DND-41 (cell line): ENCODE measurements around the gene ALKAL2.

Experiments
- ATAC-seq: fragments of 200-7000 bp; cut with Tn5 transposase; 3 replicates; pipeline ENCODE4 v1.9.1; 2021; ENCODE audit warnings: low read depth; ENCODE audit not compliant: insufficient read depth
- DNase-seq: peaks from one replicate; pipeline ENCODE4 v3.0.0-alpha.2; 2020
- H2AFZ ChIP-seq: 2 replicates; pipeline ENCODE4 v1.6.0; 2012; ENCODE audit warnings: low read depth, low read length
- H3K27ac ChIP-seq: 2 replicates; pipeline ENCODE4 v1.5.1; 2012; ENCODE audit warnings: low read length, inconsistent platforms
- H3K27me3 ChIP-seq: fragments of 200-600 bp; sonication (generic); 2 replicates; pipeline ENCODE4 v1.6.0; 2012; ENCODE audit warnings: low read length, mild to moderate bottlenecking, inconsistent platforms; ENCODE audit not compliant: insufficient read depth, poor library complexity
- H3K36me3 ChIP-seq: 2 replicates; pipeline ENCODE4 v1.5.1; 2012; ENCODE audit warnings: low read length, inconsistent platforms; ENCODE audit not compliant: insufficient read depth
- H3K4me1 ChIP-seq: 2 replicates; pipeline ENCODE4 v1.5.1; 2012; ENCODE audit warnings: mild to moderate bottlenecking, low read length; ENCODE audit not compliant: insufficient read depth
- H3K4me2 ChIP-seq: 2 replicates; pipeline ENCODE4 v1.6.0; 2012; ENCODE audit warnings: mild to moderate bottlenecking, moderate library complexity, low read length, inconsistent platforms; ENCODE audit not compliant: insufficient read depth
- H3K4me3 ChIP-seq, 2 experiments: fragments of 200-600 bp in 1 of 2; shearing (Covaris generic) in 1 of 2; 2 replicates each; pipeline ENCODE4 v1.5.1; 2012 to 2016; ENCODE audit warnings: inconsistent platforms in 2 of 2, low read length in 2 of 2, mild to moderate bottlenecking in 2 of 2, low read depth in 1 of 2, moderate library complexity in 1 of 2
- H3K79me2 ChIP-seq: 2 replicates; pipeline ENCODE4 v1.6.0; 2012; ENCODE audit warnings: low read length, inconsistent platforms; ENCODE audit not compliant: insufficient read depth
- H3K9ac ChIP-seq: 2 replicates; pipeline ENCODE4 v1.6.0; 2012; ENCODE audit warnings: low read depth, mild to moderate bottlenecking, inconsistent platforms, low read length, moderate library complexity
- H3K9me3 ChIP-seq: 2 replicates; pipeline ENCODE4 v1.5.1; 2012; ENCODE audit warnings: low read length, moderate library complexity, mild to moderate bottlenecking, inconsistent platforms; ENCODE audit not compliant: insufficient read depth, severe bottlenecking
- H4K20me1 ChIP-seq: 2 replicates; pipeline ENCODE4 v1.6.0; 2012; ENCODE audit warnings: low read length; ENCODE audit not compliant: insufficient read depth
- EZH2 ChIP-seq: IDR thresholded peaks from 3 replicates; pipeline ENCODE4 v1.6.1; 2012; ENCODE audit warnings: borderline replicate concordance, low read depth, mild to moderate bottlenecking, moderate library complexity, low read length, inconsistent platforms; ENCODE audit not compliant: severe bottlenecking
- TF ChIP-seq, protein P1 (sequence below): IDR thresholded peaks from 2 replicates; pipeline ENCODE4 v1.5.1; 2012; ENCODE audit warnings: borderline replicate concordance, low read length, moderate library complexity, mild to moderate bottlenecking; ENCODE audit not compliant: poor library complexity, severe bottlenecking; ENCODE audit errors: extremely low read depth

The ALKAL2 gene

DNA sequence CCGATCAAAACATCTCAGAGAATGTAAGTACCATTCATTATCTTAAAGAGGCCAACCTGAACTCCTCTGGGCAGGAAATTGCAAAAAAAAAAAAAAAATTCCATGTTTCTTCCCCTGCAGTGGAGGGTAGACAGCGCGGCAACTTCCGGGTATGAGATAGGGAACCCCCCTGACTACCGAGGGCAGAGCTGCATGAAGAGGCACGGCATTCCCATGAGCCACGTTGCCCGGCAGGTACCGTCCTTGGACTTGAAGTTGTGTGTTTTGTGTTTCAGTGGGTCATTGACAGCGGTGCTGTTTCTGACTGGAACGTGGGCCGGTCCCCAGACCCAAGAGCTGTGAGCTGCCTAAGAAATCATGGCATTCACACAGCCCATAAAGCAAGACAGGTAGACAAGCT is 16.0 kb downstream of the ALKAL2 start:
- Histone ChIP-seq H3K9ac (no peak overlapping the region), H4K20me1 (peaks cover 82% of the 10 kb centered on the region), H2AFZ (no peak overlapping the region), H3K79me2 (peaks cover 99% of the 10 kb centered on the region), H3K27me3 (no peaks in the 10 kb centered on the region), H3K9me3 (no peaks in the 10 kb centered on the region), H3K27ac (no peak overlapping the region), H3K4me2 (no peak overlapping the region; the same call in 1 of the 2 replicates), H3K36me3 (peaks cover 68% of the 10 kb centered on the region), H3K4me3 (no peak overlapping the region), H3K4me1 (peaks cover 19% of the 10 kb centered on the region)
- DNase-seq: no peak
- TF ChIP-seq, protein P1, sequence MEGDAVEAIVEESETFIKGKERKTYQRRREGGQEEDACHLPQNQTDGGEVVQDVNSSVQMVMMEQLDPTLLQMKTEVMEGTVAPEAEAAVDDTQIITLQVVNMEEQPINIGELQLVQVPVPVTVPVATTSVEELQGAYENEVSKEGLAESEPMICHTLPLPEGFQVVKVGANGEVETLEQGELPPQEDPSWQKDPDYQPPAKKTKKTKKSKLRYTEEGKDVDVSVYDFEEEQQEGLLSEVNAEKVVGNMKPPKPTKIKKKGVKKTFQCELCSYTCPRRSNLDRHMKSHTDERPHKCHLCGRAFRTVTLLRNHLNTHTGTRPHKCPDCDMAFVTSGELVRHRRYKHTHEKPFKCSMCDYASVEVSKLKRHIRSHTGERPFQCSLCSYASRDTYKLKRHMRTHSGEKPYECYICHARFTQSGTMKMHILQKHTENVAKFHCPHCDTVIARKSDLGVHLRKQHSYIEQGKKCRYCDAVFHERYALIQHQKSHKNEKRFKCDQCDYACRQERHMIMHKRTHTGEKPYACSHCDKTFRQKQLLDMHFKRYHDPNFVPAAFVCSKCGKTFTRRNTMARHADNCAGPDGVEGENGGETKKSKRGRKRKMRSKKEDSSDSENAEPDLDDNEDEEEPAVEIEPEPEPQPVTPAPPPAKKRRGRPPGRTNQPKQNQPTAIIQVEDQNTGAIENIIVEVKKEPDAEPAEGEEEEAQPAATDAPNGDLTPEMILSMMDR: no peak
- TF ChIP-seq EZH2: no peak
- ATAC-seq: no peak

DNA sequence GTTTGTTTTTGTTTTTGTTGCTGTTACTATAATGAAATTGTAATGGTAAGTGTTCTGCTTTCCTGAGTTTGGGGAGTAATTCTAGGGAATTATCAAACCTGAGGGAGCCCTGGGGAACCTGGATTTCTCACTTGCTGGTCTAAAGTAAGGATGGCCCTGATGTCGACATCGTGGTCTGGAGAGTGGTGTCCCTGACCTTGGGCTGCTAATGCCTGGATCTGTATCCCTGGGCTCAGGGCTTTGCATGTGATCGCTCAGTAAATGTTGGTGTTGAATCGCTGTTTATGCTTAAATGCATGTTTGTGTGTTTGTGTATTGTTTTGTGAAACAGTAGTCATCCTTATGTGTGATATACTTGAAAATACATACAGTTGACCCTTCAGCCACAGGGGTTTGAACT is 17.0 kb downstream of the ALKAL2 start:
- ATAC-seq (no peak), DNase-seq (no peak)
- Histone ChIP-seq H3K9me3 (no peaks in the 10 kb centered on the region), H3K36me3 (peaks cover 63% of the 10 kb centered on the region), H2AFZ (no peak overlapping the region), H4K20me1 (peaks cover 86% of the 10 kb centered on the region), H3K27ac (no peak overlapping the region), H3K27me3 (no peaks in the 10 kb centered on the region), H3K9ac (no peak overlapping the region), H3K4me3 (no peak overlapping the region), H3K79me2 (peaks cover 100% of the 10 kb centered on the region), H3K4me2 (peak overlapping the region; percentile 16; the same call in 1 of the 2 replicates), H3K4me1 (peaks cover 29% of the 10 kb centered on the region)
- TF ChIP-seq, protein P1: no peak
- no peak for TF ChIP-seq EZH2

DNA sequence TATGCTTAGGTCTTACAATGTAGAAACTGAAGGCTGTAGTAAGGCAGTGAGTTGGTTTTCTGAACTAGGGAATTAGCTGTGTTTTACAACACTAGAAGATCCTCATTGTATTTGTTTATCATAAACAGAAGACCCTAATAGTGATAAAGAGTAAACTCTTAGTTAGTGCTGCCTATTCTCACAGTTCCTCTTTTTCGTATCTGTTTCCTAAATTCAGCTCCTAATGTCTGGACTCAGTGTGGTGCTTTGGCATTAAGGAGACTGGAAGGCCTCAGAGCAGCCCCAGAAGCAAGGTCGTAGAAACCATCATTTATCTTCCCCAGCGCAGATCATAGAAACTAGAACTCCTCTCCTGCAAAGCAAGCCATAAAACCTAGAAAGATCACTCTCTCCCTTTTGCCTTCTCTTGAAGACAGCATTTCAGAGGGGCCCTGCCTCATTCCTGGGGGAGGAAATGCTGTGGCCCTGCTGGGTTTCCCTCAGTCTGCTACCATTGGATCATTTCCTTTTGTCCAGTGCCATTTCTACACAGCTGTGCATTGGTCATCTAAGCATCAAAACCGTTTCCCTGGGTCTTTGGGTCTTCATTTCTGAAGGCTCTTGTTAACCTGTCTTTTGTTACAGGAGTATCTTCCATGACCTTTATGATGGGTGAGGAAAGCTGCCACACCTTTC is 18.4 kb downstream of the ALKAL2 start:
- Histone ChIP-seq H3K79me2 (peaks cover 97% of the 10 kb centered on the region), H3K4me1 (peaks cover 34% of the 10 kb centered on the region), H4K20me1 (peaks cover 82% of the 10 kb centered on the region), H3K27me3 (no peaks in the 10 kb centered on the region), H3K4me3 (no peak overlapping the region), H3K27ac (no peak overlapping the region), H3K9me3 (no peaks in the 10 kb centered on the region), H3K4me2 (peak overlapping the region; percentile 87; the same call in 1 of the 2 replicates), H3K9ac (no peak overlapping the region), H3K36me3 (peaks cover 51% of the 10 kb centered on the region), H2AFZ (no peak overlapping the region)
- TF ChIP-seq EZH2: no peak
- TF ChIP-seq, protein P1: no peak
- no peak for DNase-seq
- no peak for ATAC-seq
